HCT116 (cell line): ENCODE data around the gene TMCO4. TPM values are rescaled to one million over a fixed set of nuclear protein-coding genes. Genes with fewer than 3 reads are reported as not detected.
"Not testable (repeated sequence)": the region's sequence is repeated elsewhere in the genome, so short reads cannot be mapped to it uniquely, and the experiment has no call there.

Experiments
- ATAC-seq: fragments of 200-7000 bp; cut with Tn5 transposase; 2 replicates; pipeline ENCODE4 v1.9.1; 2020; ENCODE audit warnings: mild to moderate bottlenecking, moderate library complexity
- BruUV-seq: library from RNA; stranded (reverse); fragments of 400-500 nt; replicated peaks from 2 replicates; lab custom pipeline; 2021; lab: Mats Ljungman, UMichigan
- CTCF ChIA-PET: fragments of 300-600 bp; sonication (Branson Sonifier 250); formaldehyde crosslinking; loops from one replicate; lab custom pipeline; 2021; ENCODE audit warnings: antibody characterized with exemption; lab: Charles Lee
- POLR2A ChIA-PET: fragments of 300-600, 350-600 bp; sonication (Branson Sonifier 250); formaldehyde crosslinking; loops from one replicate; lab custom pipeline; 2021; ENCODE audit warnings: antibody characterized with exemption; lab: Charles Lee
- RAD21 ChIA-PET, 2 experiments: fragments of 300-600 bp; sonication (Branson Sonifier 250); formaldehyde crosslinking; loops; one replicate each; lab custom pipeline; 2023; ENCODE audit warnings: low total read pairs in 2 of 2; ENCODE audit not compliant: uncharacterized antibody in 2 of 2, unreplicated experiment in 2 of 2, low non-redundant PET in 1 of 2; lab: Charles Lee
- DNase-seq: peaks from one replicate; pipeline ENCODE4 v3.0.0-alpha.2; 2010; ENCODE audit warnings: low read depth, low spot score
- H2AFZ ChIP-seq: fragments of 200-600 bp; shearing (Covaris generic), sonication (generic); 2 replicates; pipeline ENCODE4 v1.6.1; 2017; ENCODE audit warnings: low read depth, mixed run types, mixed read lengths, antibody characterized with exemption, low read length; ENCODE audit not compliant: poor library complexity, severe bottlenecking
- H3K27ac ChIP-seq: 2 replicates; pipeline ENCODE4 v1.5.1; 2012; ENCODE audit warnings: low read depth, low read length
- H3K27me3 ChIP-seq: fragments of 200-600 bp; sonication (generic); 2 replicates; pipeline ENCODE4 v1.6.1; 2016; ENCODE audit warnings: mixed run types, low read length, mixed read lengths; ENCODE audit not compliant: insufficient read depth
- H3K36me3 ChIP-seq, 2 experiments: fragments of 200-500 bp in 1 of 2; fragments of 200-600 bp in 1 of 2; sonication (Bioruptor generic) in 1 of 2; sonication (generic) in 1 of 2; 2 replicates each; pipeline versions ENCODE4 v1.5.1 to v1.6.1; 2014 to 2016; ENCODE audit warnings: low read length in 2 of 2, inconsistent platforms in 1 of 2, mixed read lengths in 1 of 2, mixed run types in 1 of 2; ENCODE audit not compliant: insufficient read depth in 2 of 2, control insufficient read depth in 1 of 2
- H3K4me1 ChIP-seq, 2 experiments: fragments of 200-600 bp in 1 of 2; sonication (generic) in 1 of 2; 2 replicates each; pipeline versions ENCODE4 v1.5.1 to v1.6.1; 2012 to 2017; ENCODE audit warnings: low read length in 2 of 2, inconsistent platforms in 1 of 2, mild to moderate bottlenecking in 1 of 2, mixed read lengths in 1 of 2, mixed run types in 1 of 2, moderate library complexity in 1 of 2; ENCODE audit not compliant: insufficient read depth in 2 of 2, control insufficient read depth in 1 of 2
- H3K4me2 ChIP-seq: fragments of 200-600 bp; sonication (generic); 2 replicates; pipeline ENCODE4 v1.6.1; 2017; ENCODE audit warnings: mixed run types, low read length, mixed read lengths
- H3K4me3 ChIP-seq, 2 experiments: fragments of 200-600 bp in 1 of 2; sonication (generic) in 1 of 2; replicated peaks in 1 of 2; 2 replicates each; pipeline ENCODE4 v1.5.1; 2011 to 2016; ENCODE audit warnings: low read length in 2 of 2, control low read depth in 1 of 2, low read depth in 1 of 2, mild to moderate bottlenecking in 1 of 2, mixed read lengths in 1 of 2, mixed run types in 1 of 2
- H3K79me2 ChIP-seq: fragments of 200-600 bp; sonication (generic); 2 replicates; pipeline ENCODE4 v1.6.1; 2017; ENCODE audit warnings: mild to moderate bottlenecking, mixed run types, low read length, moderate library complexity, mixed read lengths; ENCODE audit not compliant: insufficient read depth
- H3K9ac ChIP-seq: fragments of 200-600 bp; sonication (generic); 2 replicates; pipeline ENCODE4 v1.6.1; 2016; ENCODE audit warnings: low read length, mixed read lengths
- H3K9me2 ChIP-seq: fragments of 200-600 bp; sonication (generic), shearing (Covaris generic); 2 replicates; pipeline ENCODE4 v1.6.1; 2017; ENCODE audit warnings: mixed run types, mild to moderate bottlenecking, moderate library complexity; ENCODE audit not compliant: insufficient read depth
- H3K9me3 ChIP-seq, 2 experiments: fragments of 200-500 bp in 1 of 2; fragments of 200-600 bp in 1 of 2; sonication (Bioruptor generic) in 1 of 2; sonication (generic) in 1 of 2; 2 replicates each; pipeline ENCODE4 v1.6.1; 2014 to 2017; ENCODE audit warnings: low read length in 2 of 2, mixed read lengths in 2 of 2, inconsistent platforms in 1 of 2, low read depth in 1 of 2, mild to moderate bottlenecking in 1 of 2, mixed run types in 1 of 2, moderate library complexity in 1 of 2; ENCODE audit not compliant: control insufficient read depth in 1 of 2, insufficient read depth in 1 of 2
- H4K20me1 ChIP-seq: fragments of 200-600 bp; sonication (generic), shearing (Covaris generic); 2 replicates; pipeline ENCODE4 v1.6.1; 2017; ENCODE audit warnings: mixed run types, mild to moderate bottlenecking, moderate library complexity; ENCODE audit not compliant: insufficient read depth
- ATF3 ChIP-seq: IDR thresholded peaks from 2 replicates; pipeline ENCODE4 v1.6.1; 2012
- CBX3 ChIP-seq: IDR thresholded peaks from 2 replicates; pipeline ENCODE4 v1.6.1; 2012; ENCODE audit warnings: low read depth
- CEBPB ChIP-seq: IDR thresholded peaks from 2 replicates; pipeline ENCODE4 v1.6.1; 2012; ENCODE audit warnings: low read depth
- EGR1 ChIP-seq: IDR thresholded peaks from 2 replicates; pipeline ENCODE4 v1.6.1; 2012; ENCODE audit warnings: low read depth
- EZH2 ChIP-seq: fragments of 200-600 bp; sonication (generic); IDR thresholded peaks from 2 replicates; pipeline ENCODE4 v1.6.1; 2017; ENCODE audit warnings: antibody characterized with exemption, mixed run types
- EZH2phosphoT487 ChIP-seq: fragments of 200-600 bp; IDR thresholded peaks from 2 replicates; pipeline ENCODE4 v1.6.1; 2018; ENCODE audit warnings: antibody characterized with exemption, borderline replicate concordance
- FOSL1 ChIP-seq: IDR thresholded peaks from 2 replicates; pipeline ENCODE4 v1.6.1; 2012; ENCODE audit warnings: low read depth
- JUND ChIP-seq: IDR thresholded peaks from 2 replicates; pipeline ENCODE4 v1.6.1; 2012
- POLR2A ChIP-seq: IDR thresholded peaks from 2 replicates; pipeline ENCODE4 v1.7.0; 2011; ENCODE audit warnings: borderline replicate concordance; ENCODE audit not compliant: insufficient read depth, insufficient read length; ENCODE audit errors: extremely low read depth
- RAD21 ChIP-seq: IDR thresholded peaks from 2 replicates; pipeline ENCODE4 v1.6.1; 2012; ENCODE audit warnings: low read depth, mild to moderate bottlenecking
- SIN3A ChIP-seq: IDR thresholded peaks from 2 replicates; pipeline ENCODE4 v1.6.1; 2012; ENCODE audit warnings: low read depth
- SP1 ChIP-seq: IDR thresholded peaks from 2 replicates; pipeline ENCODE4 v1.6.1; 2012; ENCODE audit warnings: low read depth
- TCF7L2 ChIP-seq: IDR thresholded peaks from 2 replicates; pipeline ENCODE4 v1.7.0; 2011; ENCODE audit warnings: borderline replicate concordance, inconsistent platforms; ENCODE audit not compliant: insufficient read depth, insufficient read length; ENCODE audit errors: extremely low read depth
- ZBTB33 ChIP-seq: IDR thresholded peaks from 2 replicates; pipeline ENCODE4 v1.6.1; 2011; ENCODE audit warnings: mild to moderate bottlenecking, low read length, moderate library complexity; ENCODE audit not compliant: insufficient replicate concordance; ENCODE audit errors: extremely low read depth
- ZFX ChIP-seq: fragments of 450-650 bp; IDR thresholded peaks from 2 replicates; pipeline ENCODE4 v1.6.1; 2017
- ZNF274 ChIP-seq: fragments of 200-500 bp; sonication (Bioruptor generic); IDR thresholded peaks from 2 replicates; pipeline ENCODE4 v1.6.1; 2014; ENCODE audit warnings: mild to moderate bottlenecking, low read depth, low read length, inconsistent platforms
- intact Hi-C: fragments of 100-400 bp; cut with micrococcal nuclease; formaldehyde crosslinking; loops from 2 replicates; pipeline ENCODE4 v1.10.0; 2022
- total RNA-seq: library from RNA; stranded (reverse); gene quantifications from one replicate; pipeline ENCODE4 v1.2.1, GENCODE V29; 2021; ENCODE audit not compliant: unreplicated experiment
- TF ChIP-seq, protein P1 (sequence below), 3 experiments: fragments of 200-600 bp in 1 of 3; sonication (generic) in 1 of 3; IDR thresholded peaks in 2 of 3; conservative IDR thresholded peaks in 1 of 3; 2 replicates each; pipeline ENCODE4 v1.5.1; 2012 to 2017; ENCODE audit warnings: low read depth in 2 of 3, low read length in 2 of 3, antibody characterized with exemption in 1 of 3, borderline replicate concordance in 1 of 3, control low read depth in 1 of 3, mild to moderate bottlenecking in 1 of 3, mixed read lengths in 1 of 3, mixed run types in 1 of 3, moderate library complexity in 1 of 3; ENCODE audit not compliant: insufficient read depth in 1 of 3
- TF ChIP-seq, protein P2 (sequence below): IDR thresholded peaks from 2 replicates; pipeline ENCODE4 v1.6.1; 2012

The TMCO4 gene
- total RNA-seq, 1 experiment from 2014 or later, result 12.7 TPM

GRCh38 chr1:19639228-19639627 is 160.5 kb downstream of the TMCO4 start:
- H3K4me3 ChIP-seq, H3K27ac ChIP-seq, H2AFZ ChIP-seq, POLR2A ChIA-PET, H3K36me3 ChIP-seq, CTCF ChIA-PET, H3K9me3 ChIP-seq, H3K79me2 ChIP-seq, H3K4me2 ChIP-seq, intact Hi-C loops, H4K20me1 ChIP-seq, ATAC-seq, H3K9ac ChIP-seq, H3K9me2 ChIP-seq, BruUV-seq, H3K27me3 ChIP-seq, RAD21 ChIA-PET, DNase-seq: not testable (repeated sequence)
- TF ChIP-seq, protein P1, sequence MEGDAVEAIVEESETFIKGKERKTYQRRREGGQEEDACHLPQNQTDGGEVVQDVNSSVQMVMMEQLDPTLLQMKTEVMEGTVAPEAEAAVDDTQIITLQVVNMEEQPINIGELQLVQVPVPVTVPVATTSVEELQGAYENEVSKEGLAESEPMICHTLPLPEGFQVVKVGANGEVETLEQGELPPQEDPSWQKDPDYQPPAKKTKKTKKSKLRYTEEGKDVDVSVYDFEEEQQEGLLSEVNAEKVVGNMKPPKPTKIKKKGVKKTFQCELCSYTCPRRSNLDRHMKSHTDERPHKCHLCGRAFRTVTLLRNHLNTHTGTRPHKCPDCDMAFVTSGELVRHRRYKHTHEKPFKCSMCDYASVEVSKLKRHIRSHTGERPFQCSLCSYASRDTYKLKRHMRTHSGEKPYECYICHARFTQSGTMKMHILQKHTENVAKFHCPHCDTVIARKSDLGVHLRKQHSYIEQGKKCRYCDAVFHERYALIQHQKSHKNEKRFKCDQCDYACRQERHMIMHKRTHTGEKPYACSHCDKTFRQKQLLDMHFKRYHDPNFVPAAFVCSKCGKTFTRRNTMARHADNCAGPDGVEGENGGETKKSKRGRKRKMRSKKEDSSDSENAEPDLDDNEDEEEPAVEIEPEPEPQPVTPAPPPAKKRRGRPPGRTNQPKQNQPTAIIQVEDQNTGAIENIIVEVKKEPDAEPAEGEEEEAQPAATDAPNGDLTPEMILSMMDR (IDR thresholded peaks at IDR 0.05 in 2 of 3, conservative IDR thresholded peaks at IDR 0.05 in 1 of 3; ENCODE audit: borderline replicate concordance in 1 of 3, insufficient read depth in 1 of 3, low read depth in 2 of 3, low read length in 2 of 3), result peak in 2 of 3 experiments; percentile 9 to 31; a peak in 1 of 6 replicates
- peaks cover 27 to 41% of the 10 kb centered on the region in 2 experiments for H3K4me1 ChIP-seq

DNA sequence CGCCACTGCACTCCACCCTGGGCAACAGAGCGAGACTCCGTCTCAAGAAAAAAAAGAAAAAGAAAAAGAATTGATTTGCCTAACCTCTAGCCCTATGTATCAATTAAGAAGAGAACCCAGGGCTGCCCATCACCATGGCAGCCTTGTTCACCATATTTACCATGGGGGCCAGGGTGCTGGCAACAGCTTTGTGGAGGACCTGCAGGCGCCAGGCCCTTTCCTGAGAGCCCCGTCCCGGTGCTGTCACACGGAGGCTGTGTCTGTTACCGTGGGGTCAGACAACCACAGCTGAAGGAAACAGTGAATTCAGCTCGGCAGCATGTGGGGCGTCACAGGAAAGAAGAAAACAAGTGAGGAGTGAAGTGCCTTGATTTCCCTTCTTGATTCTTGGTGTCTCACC is 162.1 kb downstream of the TMCO4 start:
- no peaks in the 10 kb centered on the region for H4K20me1 ChIP-seq
- intact Hi-C loops, result no loop called here
- ChIA-PET CTCF (no interaction called here), RAD21 (no interaction called here), POLR2A (no interaction called here)
- ATAC-seq, result no peak
- no peak overlapping the region for H3K4me2 ChIP-seq
- H3K9me3 ChIP-seq, result no peaks in the 10 kb centered on the region
- H3K4me1 ChIP-seq, result peaks cover 16 to 28% of the 10 kb centered on the region in 2 experiments
- no peak overlapping the region for H2AFZ ChIP-seq
- no peak overlapping the region for H3K4me3 ChIP-seq
- H3K27ac ChIP-seq, result no peak overlapping the region
- H3K27me3 ChIP-seq, result no peaks in the 10 kb centered on the region
- H3K36me3 ChIP-seq, result no peaks in the 10 kb centered on the region
- BruUV-seq, result no TSS peak
- no peak for TF ChIP-seq JUND
- TF ChIP-seq TCF7L2, result no peak
- no peak for TF ChIP-seq SIN3A
- TF ChIP-seq EZH2, result no peak
- TF ChIP-seq, protein P2, sequence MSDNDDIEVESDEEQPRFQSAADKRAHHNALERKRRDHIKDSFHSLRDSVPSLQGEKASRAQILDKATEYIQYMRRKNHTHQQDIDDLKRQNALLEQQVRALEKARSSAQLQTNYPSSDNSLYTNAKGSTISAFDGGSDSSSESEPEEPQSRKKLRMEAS, result no peak
- TF ChIP-seq EGR1, result no peak
- TF ChIP-seq POLR2A, result no peak
- TF ChIP-seq ZBTB33, result no peak
- no peak for TF ChIP-seq SP1
- no peak for TF ChIP-seq EZH2phosphoT487
- no peak for TF ChIP-seq ATF3
- no peak for TF ChIP-seq ZNF274
- no peak for TF ChIP-seq RAD21
- TF ChIP-seq CEBPB, result no peak
- TF ChIP-seq CBX3, result no peak
- TF ChIP-seq FOSL1, result no peak
- no peak for TF ChIP-seq ZFX
- DNase-seq, result no peak
- no peaks in the 10 kb centered on the region for H3K9me2 ChIP-seq
- no peak overlapping the region for H3K9ac ChIP-seq
- H3K79me2 ChIP-seq, result no peaks in the 10 kb centered on the region
